ENCODE measurements around the gene CA4.

The CA4 gene

GRCh38 chr17:60130466-60130865, 19.3 kb upstream of the CA4 start:
- DNase-seq (ENCODE audit: low spot score), result no peak

GRCh38 chr17:60134396-60135150, 15.2 kb upstream of the CA4 start:
- DNase-seq (ENCODE audit: low spot score), result no peak

- peak; percentile 51 for DNase-seq (ENCODE audit: low spot score)
Observed at GRCh38 chr17:60135151-60135950, 14.4 kb upstream of the CA4 start.

- DNase-seq (ENCODE audit: low spot score), result no peak
Observed at GRCh38 chr17:60135951-60136666, 13.7 kb upstream of the CA4 start.

- no peak for DNase-seq (ENCODE audit: low spot score)
Observed at GRCh38 chr17:60137731-60138130, 12.0 kb upstream of the CA4 start.

GRCh38 chr17:60138769-60139437, 10.9 kb upstream of the CA4 start:
- no peak for DNase-seq (ENCODE audit: low spot score)

- peak; percentile 65 for DNase-seq (ENCODE audit: low spot score)
Observed at GRCh38 chr17:60139438-60140285, 10.1 kb upstream of the CA4 start.

GRCh38 chr17:60141111-60142018, 8.4 kb upstream of the CA4 start:
- no peak for DNase-seq (ENCODE audit: low spot score)

GRCh38 chr17:60142872-60143499, 6.8 kb upstream of the CA4 start:
- DNase-seq (ENCODE audit: low spot score), result peak; percentile 60

GRCh38 chr17:60145006-60145935, 4.5 kb upstream of the CA4 start:
- no peak for DNase-seq (ENCODE audit: low spot score)

GRCh38 chr17:60146206-60146605, 3.6 kb upstream of the CA4 start:
- no peak for DNase-seq (ENCODE audit: low spot score)

GRCh38 chr17:60147553-60148223, 2.1 kb upstream of the CA4 start:
- DNase-seq (ENCODE audit: low spot score), result no peak

- DNase-seq (ENCODE audit: low spot score), result no peak
Observed at GRCh38 chr17:60148373-60148772, 1.4 kb upstream of the CA4 start.

GRCh38 chr17:60151355-60151754, 1.6 kb downstream of the CA4 start:
- DNase-seq (ENCODE audit: low spot score), result no peak

- DNase-seq (ENCODE audit: low spot score), result no peak
Observed at GRCh38 chr17:60153606-60154390, 4.0 kb downstream of the CA4 start.

GRCh38 chr17:60154616-60155426, 5.0 kb downstream of the CA4 start:
- no peak for DNase-seq (ENCODE audit: low spot score)

All from hematopoietic multipotent progenitor cell treated with erythropoietin and hydrocortisone succinate and interleukin-3 and kit ligand, for 15 days (in vitro differentiated cells).